HG02870 (cell line): ENCODE measurements around the gene PRKCD.
A peak's percentile ranks its signal among the peaks of the same experiment; 100 is the strongest.

Experiments used
- ATAC-seq: cut with Tn5 transposase; IDR thresholded peaks from one replicate; pipeline ENCODE4 v1.9.1; 2021; ENCODE audit warnings: mild to moderate bottlenecking, moderate library complexity; ENCODE audit not compliant: unreplicated experiment

PRKCD gene

GRCh38 chr3:53154881-53155285, 6.1 kb upstream of the PRKCD start:
- ATAC-seq, result no peak

GRCh38 chr3:53155760-53156159, 5.2 kb upstream of the PRKCD start:
- no peak for ATAC-seq

- no peak for ATAC-seq
These were observed 4.6 kb upstream of the PRKCD start for GRCh38 chr3:53156368-53156834.

GRCh38 chr3:53157974-53158580, 2.9 kb upstream of the PRKCD start:
- ATAC-seq, result no peak

GRCh38 chr3:53158765-53159155, 2.2 kb upstream of the PRKCD start:
- ATAC-seq, result no peak

- ATAC-seq, result no peak
These were observed 1.6 kb upstream of the PRKCD start for GRCh38 chr3:53159156-53160060.

- ATAC-seq, result no peak
These were observed 849 bp upstream of the PRKCD start for GRCh38 chr3:53160061-53160659.

- peak; percentile 8 for ATAC-seq
These were observed 426 bp downstream of the PRKCD start for GRCh38 chr3:53161450-53161819.

- no peak for ATAC-seq
These were observed 1.0 kb downstream of the PRKCD start for GRCh38 chr3:53161820-53162671.

GRCh38 chr3:53162672-53163443, 1.8 kb downstream of the PRKCD start:
- no peak for ATAC-seq

GRCh38 chr3:53163444-53164387, 2.7 kb downstream of the PRKCD start:
- ATAC-seq, result no peak

- no peak for ATAC-seq
These were observed 3.9 kb downstream of the PRKCD start for GRCh38 chr3:53164911-53165310.

- ATAC-seq, result no peak
These were observed 5.2 kb downstream of the PRKCD start for GRCh38 chr3:53166206-53166605.

GRCh38 chr3:53166781-53167291, 5.8 kb downstream of the PRKCD start:
- no peak for ATAC-seq

GRCh38 chr3:53167418-53168174, 6.6 kb downstream of the PRKCD start:
- no peak for ATAC-seq

- ATAC-seq, result no peak
These were observed 7.3 kb downstream of the PRKCD start for GRCh38 chr3:53168175-53168923.

- no peak for ATAC-seq
These were observed 8.2 kb downstream of the PRKCD start for GRCh38 chr3:53169045-53169831.
